Nephron (organoid): ENCODE results near the gene FBLN5.
A peak's percentile ranks its signal among the peaks of the same experiment; 100 is the strongest.

ENCODE experiments used
- H3K27ac Mint-ChIP-seq, 3 experiments: 2 replicates each; pipeline ENCODE4 v1.8.0; 2020; ENCODE audit warnings: mixed read lengths in 3 of 3, mild to moderate bottlenecking in 2 of 3, moderate library complexity in 1 of 3
- H3K27me3 Mint-ChIP-seq: 2 replicates; pipeline ENCODE4 v1.8.0; 2021; ENCODE audit warnings: low read depth, mild to moderate bottlenecking, moderate library complexity, mixed read lengths
- H3K36me3 Mint-ChIP-seq: 2 replicates; pipeline ENCODE4 v1.8.0; 2020; ENCODE audit warnings: low read depth, mixed read lengths
- H3K4me1 Mint-ChIP-seq: 2 replicates; pipeline ENCODE4 v1.8.0; 2020; ENCODE audit warnings: mixed read lengths
- H3K4me3 Mint-ChIP-seq, 3 experiments: 2 replicates each; pipeline ENCODE4 v1.8.0; 2020; ENCODE audit warnings: mild to moderate bottlenecking in 3 of 3, mixed read lengths in 3 of 3, moderate library complexity in 2 of 3
- H3K9me3 Mint-ChIP-seq: 2 replicates; pipeline ENCODE4 v1.8.0; 2020; ENCODE audit warnings: mixed read lengths
- CTCF ChIP-seq, 3 experiments: fragments of 200-600 bp; sonication (generic); IDR thresholded peaks; one replicate each; pipeline ENCODE4 v1.5.0; 2021; ENCODE audit warnings: antibody characterized with exemption in 3 of 3; ENCODE audit not compliant: unreplicated experiment in 3 of 3

Gene FBLN5

GRCh38 chr14:91885113-91885712, 62.3 kb downstream of the FBLN5 start:
- Mint-ChIP-seq H3K4me1 (peaks cover 43% of the 10 kb centered on the region), H3K27me3 (no peaks in the 10 kb centered on the region), H3K27ac (peak overlapping the region in 2 of 3 experiments; percentile 77 to 87), H3K36me3 (peaks cover 13% of the 10 kb centered on the region), H3K9me3 (no peaks in the 10 kb centered on the region), H3K4me3 (no peak overlapping the region)
- TF ChIP-seq CTCF (IDR thresholded peaks at IDR 0.05; ENCODE audit: unreplicated experiment in 3 of 3), result no peak

GRCh38 chr14:91884664-91885063, 62.8 kb downstream of the FBLN5 start:
- Mint-ChIP-seq H3K27me3 (no peaks in the 10 kb centered on the region), H3K4me1 (peaks cover 39% of the 10 kb centered on the region), H3K9me3 (no peaks in the 10 kb centered on the region), H3K36me3 (peaks cover 19% of the 10 kb centered on the region), H3K27ac (peak overlapping the region in 2 of 3 experiments; percentile 77 to 87), H3K4me3 (no peak overlapping the region)
- peak in 1 of 3 experiments; percentile 15 for TF ChIP-seq CTCF (IDR thresholded peaks at IDR 0.05; ENCODE audit: unreplicated experiment in 3 of 3)

- Mint-ChIP-seq H3K27ac (peak overlapping the region in 2 of 3 experiments; percentile 77 to 87), H3K36me3 (peaks cover 20% of the 10 kb centered on the region), H3K9me3 (no peaks in the 10 kb centered on the region), H3K4me3 (peak overlapping the region in 1 of 3 experiments; percentile 40), H3K27me3 (no peaks in the 10 kb centered on the region), H3K4me1 (peaks cover 36% of the 10 kb centered on the region)
- TF ChIP-seq CTCF (IDR thresholded peaks at IDR 0.05; ENCODE audit: unreplicated experiment in 3 of 3), result no peak
Observed at GRCh38 chr14:91883753-91884152, 63.7 kb downstream of the FBLN5 start.

- Mint-ChIP-seq H3K27me3 (no peaks in the 10 kb centered on the region), H3K9me3 (no peaks in the 10 kb centered on the region), H3K27ac (peak overlapping the region in 2 of 3 experiments; percentile 48 to 87), H3K4me3 (no peak overlapping the region), H3K36me3 (peaks cover 20% of the 10 kb centered on the region), H3K4me1 (peaks cover 32% of the 10 kb centered on the region)
- TF ChIP-seq CTCF (IDR thresholded peaks at IDR 0.05; ENCODE audit: unreplicated experiment in 3 of 3), result no peak
Observed at GRCh38 chr14:91882776-91883175, 64.7 kb downstream of the FBLN5 start.

GRCh38 chr14:91882369-91882768, 65.1 kb downstream of the FBLN5 start:
- H3K9me3 Mint-ChIP-seq, result no peaks in the 10 kb centered on the region
- peak overlapping the region in 1 of 3 experiments; percentile 48 for H3K27ac Mint-ChIP-seq
- H3K4me3 Mint-ChIP-seq, result no peak overlapping the region
- no peaks in the 10 kb centered on the region for H3K27me3 Mint-ChIP-seq
- H3K4me1 Mint-ChIP-seq, result peaks cover 32% of the 10 kb centered on the region
- peaks cover 20% of the 10 kb centered on the region for H3K36me3 Mint-ChIP-seq
- no peak for TF ChIP-seq CTCF (IDR thresholded peaks at IDR 0.05; ENCODE audit: unreplicated experiment in 3 of 3)

- no peaks in the 10 kb centered on the region for H3K9me3 Mint-ChIP-seq
- H3K4me1 Mint-ChIP-seq, result peaks cover 11% of the 10 kb centered on the region
- H3K27me3 Mint-ChIP-seq, result no peaks in the 10 kb centered on the region
- H3K4me3 Mint-ChIP-seq, result no peak overlapping the region
- H3K36me3 Mint-ChIP-seq, result peaks cover 23% of the 10 kb centered on the region
- no peak overlapping the region for H3K27ac Mint-ChIP-seq
- no peak for TF ChIP-seq CTCF (IDR thresholded peaks at IDR 0.05; ENCODE audit: unreplicated experiment in 3 of 3)
Observed at GRCh38 chr14:91879196-91879595, 68.3 kb downstream of the FBLN5 start.
